HG02623 (cell line): ENCODE measurements around the gene SCAI.
"Not testable (repeated sequence)": the region's sequence is repeated elsewhere in the genome, so short reads cannot be mapped to it uniquely, and the experiment has no call there.

ENCODE experiments used
- ATAC-seq: cut with Tn5 transposase; IDR thresholded peaks from one replicate; pipeline ENCODE4 v1.9.1; 2021; ENCODE audit warnings: moderate library complexity; ENCODE audit not compliant: unreplicated experiment

The SCAI gene

GRCh38 chr9:125143377-125144090 is at the start of gene SCAI:
SCAI (minus strand) TSS chr9:125143528; CDS start chr9:125143437, 91 bp downstream.
- ATAC-seq: peak; percentile 97

- ATAC-seq: no peak
These were observed 47.1 kb upstream of the SCAI start for GRCh38 chr9:125190361-125190801.

- peak; percentile 95 for ATAC-seq
These were observed 46.3 kb upstream of the SCAI start, which contains the start of gene PPP6C for GRCh38 chr9:125189361-125190289. PPP6C (minus strand) TSS chr9:125189803; CDS start chr9:125189718, 85 bp downstream.

- peak; percentile 10 for ATAC-seq
These were observed 45.7 kb upstream of the SCAI start for GRCh38 chr9:125189011-125189360.

- no peak for ATAC-seq
These were observed 40.2 kb upstream of the SCAI start for GRCh38 chr9:125183561-125183960.

- ATAC-seq: no peak
These were observed 39.7 kb upstream of the SCAI start for GRCh38 chr9:125183054-125183453.

- not testable (repeated sequence) for ATAC-seq
These were observed 38.4 kb upstream of the SCAI start for GRCh38 chr9:125181756-125182155.

- no peak for ATAC-seq
These were observed 37.5 kb upstream of the SCAI start for GRCh38 chr9:125180876-125181275.

- not testable (repeated sequence) for ATAC-seq
These were observed 36.4 kb upstream of the SCAI start for GRCh38 chr9:125179776-125180175.

- ATAC-seq: no peak
These were observed 34.6 kb upstream of the SCAI start for GRCh38 chr9:125177888-125178287.

- no peak for ATAC-seq
These were observed 33.3 kb upstream of the SCAI start for GRCh38 chr9:125176636-125177035.

- ATAC-seq: no peak
These were observed 28.9 kb upstream of the SCAI start for GRCh38 chr9:125172031-125172755.

- no peak for ATAC-seq
These were observed 26.6 kb upstream of the SCAI start for GRCh38 chr9:125169895-125170294.

- no peak for ATAC-seq
These were observed 23.4 kb upstream of the SCAI start for GRCh38 chr9:125166762-125167161.

GRCh38 chr9:125162891-125163290 is 19.6 kb upstream of the SCAI start:
- not testable (repeated sequence) for ATAC-seq

GRCh38 chr9:125161284-125161918 is 18.1 kb upstream of the SCAI start:
- ATAC-seq: no peak

- no peak for ATAC-seq
These were observed 17.4 kb upstream of the SCAI start for GRCh38 chr9:125160750-125161149.

GRCh38 chr9:125156551-125156950 is 13.2 kb upstream of the SCAI start:
- ATAC-seq: no peak

GRCh38 chr9:125153712-125154367 is 10.5 kb upstream of the SCAI start:
- no peak for ATAC-seq

GRCh38 chr9:125151730-125152129 is 8.4 kb upstream of the SCAI start:
- no peak for ATAC-seq
